HCT116 (cell line): Measurements from ENCODE around the gene BRWD1. TPM values are rescaled to one million over a fixed set of nuclear protein-coding genes. Genes with fewer than 3 reads are reported as not detected.
A peak's percentile ranks its signal among the peaks of the same experiment; 100 is the strongest.

Experiments used
- ATAC-seq: fragments of 200-7000 bp; cut with Tn5 transposase; 2 replicates; pipeline ENCODE4 v1.9.1; 2020; ENCODE audit warnings: mild to moderate bottlenecking, moderate library complexity
- BruUV-seq: library from RNA; stranded (reverse); fragments of 400-500 nt; replicated peaks from 2 replicates; lab custom pipeline; 2021; lab: Mats Ljungman, UMichigan
- CTCF ChIA-PET: fragments of 300-600 bp; sonication (Branson Sonifier 250); formaldehyde crosslinking; loops from one replicate; lab custom pipeline; 2021; ENCODE audit warnings: antibody characterized with exemption; lab: Charles Lee
- POLR2A ChIA-PET: fragments of 300-600, 350-600 bp; sonication (Branson Sonifier 250); formaldehyde crosslinking; loops from one replicate; lab custom pipeline; 2021; ENCODE audit warnings: antibody characterized with exemption; lab: Charles Lee
- RAD21 ChIA-PET, 2 experiments: fragments of 300-600 bp; sonication (Branson Sonifier 250); formaldehyde crosslinking; loops; one replicate each; lab custom pipeline; 2023; ENCODE audit warnings: low total read pairs in 2 of 2; ENCODE audit not compliant: uncharacterized antibody in 2 of 2, unreplicated experiment in 2 of 2, low non-redundant PET in 1 of 2; lab: Charles Lee
- DNase-seq: peaks from one replicate; pipeline ENCODE4 v3.0.0-alpha.2; 2010; ENCODE audit warnings: low read depth, low spot score
- H2AFZ ChIP-seq: fragments of 200-600 bp; shearing (Covaris generic), sonication (generic); 2 replicates; pipeline ENCODE4 v1.6.1; 2017; ENCODE audit warnings: low read depth, mixed run types, mixed read lengths, antibody characterized with exemption, low read length; ENCODE audit not compliant: poor library complexity, severe bottlenecking
- H3K27ac ChIP-seq: 2 replicates; pipeline ENCODE4 v1.5.1; 2012; ENCODE audit warnings: low read depth, low read length
- H3K27me3 ChIP-seq: fragments of 200-600 bp; sonication (generic); 2 replicates; pipeline ENCODE4 v1.6.1; 2016; ENCODE audit warnings: mixed run types, low read length, mixed read lengths; ENCODE audit not compliant: insufficient read depth
- H3K36me3 ChIP-seq, 2 experiments: fragments of 200-500 bp in 1 of 2; fragments of 200-600 bp in 1 of 2; sonication (Bioruptor generic) in 1 of 2; sonication (generic) in 1 of 2; 2 replicates each; pipeline versions ENCODE4 v1.5.1 to v1.6.1; 2014 to 2016; ENCODE audit warnings: low read length in 2 of 2, inconsistent platforms in 1 of 2, mixed read lengths in 1 of 2, mixed run types in 1 of 2; ENCODE audit not compliant: insufficient read depth in 2 of 2, control insufficient read depth in 1 of 2
- H3K4me1 ChIP-seq, 2 experiments: fragments of 200-600 bp in 1 of 2; sonication (generic) in 1 of 2; 2 replicates each; pipeline versions ENCODE4 v1.5.1 to v1.6.1; 2012 to 2017; ENCODE audit warnings: low read length in 2 of 2, inconsistent platforms in 1 of 2, mild to moderate bottlenecking in 1 of 2, mixed read lengths in 1 of 2, mixed run types in 1 of 2, moderate library complexity in 1 of 2; ENCODE audit not compliant: insufficient read depth in 2 of 2, control insufficient read depth in 1 of 2
- H3K4me2 ChIP-seq: fragments of 200-600 bp; sonication (generic); 2 replicates; pipeline ENCODE4 v1.6.1; 2017; ENCODE audit warnings: mixed run types, low read length, mixed read lengths
- H3K4me3 ChIP-seq, 2 experiments: fragments of 200-600 bp in 1 of 2; sonication (generic) in 1 of 2; replicated peaks in 1 of 2; 2 replicates each; pipeline ENCODE4 v1.5.1; 2011 to 2016; ENCODE audit warnings: low read length in 2 of 2, control low read depth in 1 of 2, low read depth in 1 of 2, mild to moderate bottlenecking in 1 of 2, mixed read lengths in 1 of 2, mixed run types in 1 of 2
- H3K79me2 ChIP-seq: fragments of 200-600 bp; sonication (generic); 2 replicates; pipeline ENCODE4 v1.6.1; 2017; ENCODE audit warnings: mild to moderate bottlenecking, mixed run types, low read length, moderate library complexity, mixed read lengths; ENCODE audit not compliant: insufficient read depth
- H3K9ac ChIP-seq: fragments of 200-600 bp; sonication (generic); 2 replicates; pipeline ENCODE4 v1.6.1; 2016; ENCODE audit warnings: low read length, mixed read lengths
- H3K9me2 ChIP-seq: fragments of 200-600 bp; sonication (generic), shearing (Covaris generic); 2 replicates; pipeline ENCODE4 v1.6.1; 2017; ENCODE audit warnings: mixed run types, mild to moderate bottlenecking, moderate library complexity; ENCODE audit not compliant: insufficient read depth
- H3K9me3 ChIP-seq, 2 experiments: fragments of 200-500 bp in 1 of 2; fragments of 200-600 bp in 1 of 2; sonication (Bioruptor generic) in 1 of 2; sonication (generic) in 1 of 2; 2 replicates each; pipeline ENCODE4 v1.6.1; 2014 to 2017; ENCODE audit warnings: low read length in 2 of 2, mixed read lengths in 2 of 2, inconsistent platforms in 1 of 2, low read depth in 1 of 2, mild to moderate bottlenecking in 1 of 2, mixed run types in 1 of 2, moderate library complexity in 1 of 2; ENCODE audit not compliant: control insufficient read depth in 1 of 2, insufficient read depth in 1 of 2
- H4K20me1 ChIP-seq: fragments of 200-600 bp; sonication (generic), shearing (Covaris generic); 2 replicates; pipeline ENCODE4 v1.6.1; 2017; ENCODE audit warnings: mixed run types, mild to moderate bottlenecking, moderate library complexity; ENCODE audit not compliant: insufficient read depth
- ATF3 ChIP-seq: IDR thresholded peaks from 2 replicates; pipeline ENCODE4 v1.6.1; 2012
- CEBPB ChIP-seq: IDR thresholded peaks from 2 replicates; pipeline ENCODE4 v1.6.1; 2012; ENCODE audit warnings: low read depth
- EGR1 ChIP-seq: IDR thresholded peaks from 2 replicates; pipeline ENCODE4 v1.6.1; 2012; ENCODE audit warnings: low read depth
- ELF1 ChIP-seq: IDR thresholded peaks from 2 replicates; pipeline ENCODE4 v1.6.1; 2012; ENCODE audit warnings: low read depth, borderline replicate concordance
- EZH2phosphoT487 ChIP-seq: fragments of 200-600 bp; IDR thresholded peaks from 2 replicates; pipeline ENCODE4 v1.6.1; 2018; ENCODE audit warnings: antibody characterized with exemption, borderline replicate concordance
- JUND ChIP-seq: IDR thresholded peaks from 2 replicates; pipeline ENCODE4 v1.6.1; 2012
- MAX ChIP-seq: IDR thresholded peaks from 2 replicates; pipeline ENCODE4 v1.6.1; 2012
- POLR2AphosphoS5 ChIP-seq: IDR thresholded peaks from 2 replicates; pipeline ENCODE4 v1.6.1; 2011; ENCODE audit warnings: mild to moderate bottlenecking, low read depth, low read length, moderate library complexity
- RAD21 ChIP-seq: IDR thresholded peaks from 2 replicates; pipeline ENCODE4 v1.6.1; 2012; ENCODE audit warnings: low read depth, mild to moderate bottlenecking
- SIN3A ChIP-seq: IDR thresholded peaks from 2 replicates; pipeline ENCODE4 v1.6.1; 2012; ENCODE audit warnings: low read depth
- SRF ChIP-seq: IDR thresholded peaks from 2 replicates; pipeline ENCODE4 v1.6.1; 2012; ENCODE audit warnings: low read depth
- YY1 ChIP-seq: IDR thresholded peaks from 2 replicates; pipeline ENCODE4 v1.6.1; 2011; ENCODE audit warnings: low read length, low read depth, moderate library complexity, mild to moderate bottlenecking; ENCODE audit not compliant: insufficient replicate concordance; ENCODE audit errors: extremely low read depth
- ZBTB33 ChIP-seq: IDR thresholded peaks from 2 replicates; pipeline ENCODE4 v1.6.1; 2011; ENCODE audit warnings: mild to moderate bottlenecking, low read length, moderate library complexity; ENCODE audit not compliant: insufficient replicate concordance; ENCODE audit errors: extremely low read depth
- ZNF274 ChIP-seq: fragments of 200-500 bp; sonication (Bioruptor generic); IDR thresholded peaks from 2 replicates; pipeline ENCODE4 v1.6.1; 2014; ENCODE audit warnings: mild to moderate bottlenecking, low read depth, low read length, inconsistent platforms
- intact Hi-C: fragments of 100-400 bp; cut with micrococcal nuclease; formaldehyde crosslinking; loops from 2 replicates; pipeline ENCODE4 v1.10.0; 2022
- total RNA-seq: library from RNA; stranded (reverse); gene quantifications from one replicate; pipeline ENCODE4 v1.2.1, GENCODE V29; 2021; ENCODE audit not compliant: unreplicated experiment

Gene BRWD1
- total RNA-seq, 1 experiment from 2014 or later, result 33.1 TPM

GRCh38 chr21:39346671-39347331 lies 33.4 kb upstream of the BRWD1 start:
- Histone ChIP-seq H3K4me1 (peaks cover 5 to 22% of the 10 kb centered on the region in 2 experiments), H3K27ac (no peak overlapping the region), H3K9ac (peak overlapping the region; percentile 95; the same call in 1 of the 2 replicates), H3K36me3 (peaks cover 41 to 46% of the 10 kb centered on the region in 2 experiments), H4K20me1 (peaks cover 34% of the 10 kb centered on the region; the same call in 1 of the 2 replicates), H3K4me2 (peak overlapping the region; percentile 88), H2AFZ (no peak overlapping the region), H3K4me3 (no peak overlapping the region; a peak in 1 of 4 replicates), H3K9me2 (no peaks in the 10 kb centered on the region), H3K9me3 (no peaks in the 10 kb centered on the region), H3K79me2 (peaks cover 42% of the 10 kb centered on the region), H3K27me3 (no peaks in the 10 kb centered on the region)
- TF ChIP-seq RAD21 (no peak), MAX (no peak), EGR1 (no peak), POLR2AphosphoS5 (no peak)
- ChIA-PET RAD21 (no interaction called here), POLR2A (no interaction called here), CTCF (no interaction called here)
- ATAC-seq (no peak), DNase-seq (no peak)
- intact Hi-C loops, result loop anchor here (5.0 kb wide), 1 partner anchor 34 kb away; the partner anchor contains the start of gene BRWD1
- no TSS peak for BruUV-seq

DNA sequence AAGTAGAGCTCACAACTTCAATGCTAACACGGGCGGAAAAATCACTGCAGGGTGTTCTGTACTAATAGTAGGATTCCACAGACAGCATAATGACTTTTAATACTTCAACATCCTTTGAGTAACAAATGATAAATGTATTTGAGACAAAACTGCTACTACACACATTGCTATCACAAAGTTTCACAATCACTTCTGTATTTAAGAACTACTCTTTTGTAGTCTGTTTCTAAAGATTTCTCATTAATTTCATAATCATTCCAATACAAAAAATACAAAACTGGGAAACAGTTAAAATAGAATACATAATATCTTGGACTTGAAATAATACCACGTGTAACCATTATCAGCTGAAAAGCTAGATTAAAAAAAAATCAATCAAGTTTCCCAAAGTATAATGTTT lies 32.8 kb upstream of the BRWD1 start:
- H3K27ac ChIP-seq, result no peak overlapping the region
- intact Hi-C loops, result loop anchor here (5.0 kb wide), 1 partner anchor 34 kb away; the partner anchor contains the start of gene BRWD1
- no TSS peak for BruUV-seq
- H3K36me3 ChIP-seq, result peaks cover 44 to 52% of the 10 kb centered on the region in 2 experiments
- peaks cover 5 to 22% of the 10 kb centered on the region in 2 experiments for H3K4me1 ChIP-seq
- H3K9ac ChIP-seq, result no peak overlapping the region
- no peak for DNase-seq
- H3K79me2 ChIP-seq, result peaks cover 42% of the 10 kb centered on the region
- no peak for ATAC-seq
- peaks cover 34% of the 10 kb centered on the region; the same call in 1 of the 2 replicates for H4K20me1 ChIP-seq
- no peaks in the 10 kb centered on the region for H3K9me2 ChIP-seq
- POLR2A ChIA-PET, result no interaction called here
- TF ChIP-seq ATF3 (no peak), SIN3A (no peak), YY1 (no peak), JUND (no peak), RAD21 (no peak), SRF (no peak), CEBPB (no peak), POLR2AphosphoS5 (no peak), EZH2phosphoT487 (no peak), MAX (no peak), ELF1 (no peak), ZNF274 (no peak), ZBTB33 (no peak)
- TF ChIP-seq, all 23 proteins: peak for 0
- Histone ChIP-seq H3K9me3 (no peaks in the 10 kb centered on the region), H3K4me3 (no peak overlapping the region), H3K4me2 (no peak overlapping the region; the same call in 1 of the 2 replicates), H3K27me3 (no peaks in the 10 kb centered on the region), H2AFZ (no peak overlapping the region)
- ChIA-PET CTCF (no interaction called here), RAD21 (no interaction called here)
